GM21786 (cell line): ENCODE measurements around the gene HSPA12B.

Experiments
- ATAC-seq: cut with Tn5 transposase; IDR thresholded peaks from one replicate; pipeline ENCODE4 v1.9.1; 2021; ENCODE audit not compliant: unreplicated experiment

The HSPA12B gene

DNA sequence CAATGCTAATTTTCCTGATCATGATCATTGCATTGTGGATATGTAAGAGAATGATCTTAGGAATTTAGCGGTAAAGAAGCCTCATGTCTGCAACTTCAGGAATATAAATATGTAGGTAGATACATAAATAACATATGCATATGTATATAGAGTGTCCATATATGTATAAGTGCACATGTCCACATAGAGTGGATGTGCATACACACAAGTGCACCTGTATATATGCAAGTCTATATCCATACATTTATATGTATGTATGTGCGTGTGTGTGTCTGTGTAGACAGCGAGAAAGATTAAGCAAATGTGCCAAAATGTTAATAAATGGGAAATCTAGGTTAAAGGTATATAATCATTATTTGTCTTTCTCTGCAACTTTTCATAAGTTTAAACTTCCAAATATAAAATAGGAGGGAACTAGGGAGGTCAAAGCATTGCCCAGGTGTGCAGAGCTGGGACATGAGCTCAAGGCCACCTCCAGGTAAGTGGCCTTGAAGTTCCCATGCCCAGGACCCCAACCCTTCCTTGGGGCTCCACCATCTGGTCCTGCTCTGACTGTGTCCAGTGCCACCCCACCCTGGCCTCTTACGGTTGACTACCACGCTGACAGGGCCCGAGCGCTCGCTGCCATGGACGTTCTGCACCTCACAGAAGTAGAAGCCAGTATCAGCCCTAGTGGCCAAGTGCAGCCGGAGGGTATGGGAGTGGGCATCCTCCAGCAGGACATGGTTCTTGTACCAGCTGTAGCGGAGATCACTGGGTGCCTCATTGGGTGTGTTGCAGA, 29.7 kb upstream of the HSPA12B start:
- no peak for ATAC-seq

- ATAC-seq = no peak
Observed at GRCh38 chr20:3704087-3704486, 28.4 kb upstream of the HSPA12B start.

DNA sequence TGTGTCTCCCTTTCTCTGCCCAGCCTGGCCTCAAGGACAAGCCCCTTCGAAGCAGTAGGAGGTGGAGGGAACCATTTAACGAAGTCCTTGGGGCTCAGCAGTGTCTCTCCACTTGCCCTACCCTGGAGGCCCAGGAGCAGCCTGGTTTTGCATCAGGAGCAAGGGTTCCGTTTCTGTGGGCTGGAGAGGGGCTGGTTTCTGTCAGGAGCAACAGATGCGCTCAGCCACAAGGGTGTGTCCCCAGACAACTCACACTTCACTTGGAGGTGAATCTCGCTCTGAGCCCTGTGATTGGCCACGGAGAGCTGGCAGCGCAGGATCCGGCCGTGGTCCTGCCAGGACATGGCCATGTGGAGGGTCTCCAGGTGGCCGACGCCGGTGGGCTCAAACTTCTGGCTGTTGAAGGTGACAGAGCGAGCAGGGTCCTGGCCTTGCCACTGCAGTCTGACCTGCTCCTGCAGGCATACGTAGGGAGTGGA, 27.0 kb upstream of the HSPA12B start:
- no peak for ATAC-seq

DNA sequence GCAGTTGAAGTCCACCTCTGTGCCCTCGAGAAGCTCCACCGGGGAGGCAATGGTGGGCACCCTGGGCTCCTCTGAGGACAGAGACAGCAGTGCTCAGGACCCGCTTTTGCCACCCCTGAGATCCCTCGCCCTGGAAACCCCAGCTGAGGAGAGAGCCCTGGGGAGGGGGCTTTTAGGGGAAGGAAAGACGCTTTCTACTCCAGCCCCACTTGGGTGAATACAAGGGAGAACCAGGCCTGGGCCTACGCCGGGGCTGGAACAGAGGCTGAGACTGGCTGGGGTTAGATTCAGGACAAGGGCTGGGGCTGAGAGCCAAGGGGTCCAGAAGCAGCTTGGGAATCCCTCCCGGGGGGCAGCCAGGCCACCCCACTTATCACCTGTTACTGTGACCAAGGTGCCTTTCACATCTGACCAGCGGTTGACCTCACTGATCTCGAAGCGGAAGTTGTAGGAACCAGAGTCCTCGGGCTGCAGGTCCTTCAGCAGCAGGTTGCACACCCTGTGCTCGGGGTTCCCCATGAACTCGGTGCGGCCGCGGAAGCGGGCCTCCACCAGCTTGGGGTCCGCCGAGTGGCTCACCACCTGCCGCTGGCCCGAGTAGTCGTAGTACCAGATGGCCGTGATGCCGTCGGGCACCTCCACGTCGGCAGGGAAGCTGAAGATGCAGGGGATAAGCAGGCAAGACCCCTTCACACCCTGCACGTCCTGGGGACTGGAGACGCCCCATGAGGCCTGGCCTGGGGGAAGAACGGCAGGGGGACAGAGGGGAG, 26.3 kb upstream of the HSPA12B start:
- ATAC-seq = no peak

DNA sequence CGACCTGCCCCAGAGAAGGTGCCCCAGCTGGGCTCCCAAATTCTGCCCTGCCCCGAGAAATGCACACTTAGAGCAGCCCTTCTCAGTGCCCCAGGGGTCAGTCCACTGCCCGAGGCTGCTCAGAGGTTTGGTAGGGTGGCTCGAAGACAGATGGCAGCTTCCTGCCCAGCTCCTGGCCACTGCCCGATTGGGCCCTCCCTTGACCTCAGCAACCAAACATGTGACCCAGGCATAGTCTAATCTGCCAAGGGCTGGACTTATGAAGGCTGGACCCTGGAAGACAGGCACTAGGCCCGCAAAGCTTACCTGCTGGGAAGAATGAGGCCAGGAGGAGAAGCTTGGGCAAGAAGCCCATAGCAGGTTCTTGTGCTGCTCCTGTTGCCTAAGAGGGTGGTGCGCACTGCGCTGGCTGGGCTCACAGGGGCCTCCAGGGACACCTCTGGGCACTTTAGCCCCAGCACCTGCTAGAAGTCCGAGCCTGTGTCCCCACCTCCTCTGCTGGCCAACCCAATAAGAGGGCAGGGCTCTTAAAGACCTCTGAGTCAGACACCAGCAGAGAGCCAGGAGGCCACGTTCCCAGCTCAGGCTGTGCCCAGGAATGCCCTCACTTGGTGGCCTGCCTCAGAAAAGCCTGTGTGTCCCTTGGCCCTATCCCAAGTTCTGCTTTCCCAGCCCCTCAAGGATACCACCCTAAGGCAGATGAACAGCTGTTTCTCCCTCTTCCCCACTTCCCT, 25.5 kb upstream of the HSPA12B start:
- ATAC-seq = no peak

- no peak for ATAC-seq
Observed at GRCh38 chr20:3707508-3707899, 25.0 kb upstream of the HSPA12B start.

GRCh38 chr20:3710011-3710466, 22.4 kb upstream of the HSPA12B start:
- ATAC-seq = no peak

DNA sequence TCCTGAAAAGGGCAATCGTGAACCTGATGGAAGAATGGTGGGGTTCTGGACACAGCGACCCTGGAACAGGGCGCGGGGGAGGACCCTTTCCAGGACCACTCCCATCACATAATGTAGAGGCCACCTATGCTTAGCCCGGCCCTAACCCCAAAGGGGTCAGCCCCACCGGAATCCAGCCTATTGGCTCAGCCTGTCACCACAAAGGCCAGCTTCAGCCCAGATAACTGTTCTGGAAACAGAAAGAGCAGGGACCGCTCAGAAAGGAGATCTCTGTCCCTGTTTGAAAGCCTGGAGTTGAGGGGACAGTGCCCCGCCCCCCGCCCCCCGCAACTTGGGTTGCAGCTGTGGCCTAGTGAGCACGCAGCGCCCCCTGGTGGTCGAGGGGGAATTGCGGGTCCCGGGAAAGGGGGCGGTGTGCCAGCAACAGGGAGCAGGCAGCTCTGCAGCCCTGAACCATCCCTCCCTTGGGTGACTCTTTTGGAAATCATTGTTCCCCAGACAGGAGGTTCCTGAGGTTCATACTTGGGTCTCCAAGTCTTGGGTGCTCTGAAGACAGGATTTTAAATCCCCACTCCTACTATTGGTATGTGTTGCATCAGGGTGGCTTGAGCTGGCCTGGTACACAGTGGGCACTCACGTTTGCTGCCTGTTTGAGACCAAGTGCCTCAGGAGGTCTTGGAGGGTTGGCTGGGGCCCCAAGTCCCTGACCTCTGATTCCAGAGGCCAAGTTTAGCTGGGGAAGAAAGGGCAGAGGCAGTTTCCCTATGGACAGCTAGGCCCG, 21.6 kb upstream of the HSPA12B start:
- ATAC-seq = no peak

DNA sequence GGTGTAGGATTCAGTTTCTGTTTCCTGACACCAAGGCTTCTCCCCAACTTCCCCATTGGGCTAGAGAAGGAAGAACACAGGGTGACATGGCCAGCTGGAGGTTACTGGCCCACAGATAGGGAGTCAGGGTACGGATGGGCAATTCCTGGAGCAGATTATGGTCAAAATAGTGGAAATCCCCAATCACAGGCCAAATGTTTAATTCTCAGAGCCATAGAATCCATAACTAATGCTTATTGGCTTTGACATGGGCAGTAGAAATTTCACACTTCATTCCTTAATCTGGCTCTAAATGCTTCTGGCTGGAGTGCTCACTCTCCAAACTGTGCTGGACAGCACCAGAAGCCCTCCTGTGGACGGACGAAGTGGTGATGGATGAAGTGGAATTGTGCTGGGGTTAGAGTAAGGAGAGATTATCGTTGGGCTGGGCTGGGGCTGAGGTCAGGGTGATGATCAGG, 21.0 kb upstream of the HSPA12B start:
- no peak for ATAC-seq

DNA sequence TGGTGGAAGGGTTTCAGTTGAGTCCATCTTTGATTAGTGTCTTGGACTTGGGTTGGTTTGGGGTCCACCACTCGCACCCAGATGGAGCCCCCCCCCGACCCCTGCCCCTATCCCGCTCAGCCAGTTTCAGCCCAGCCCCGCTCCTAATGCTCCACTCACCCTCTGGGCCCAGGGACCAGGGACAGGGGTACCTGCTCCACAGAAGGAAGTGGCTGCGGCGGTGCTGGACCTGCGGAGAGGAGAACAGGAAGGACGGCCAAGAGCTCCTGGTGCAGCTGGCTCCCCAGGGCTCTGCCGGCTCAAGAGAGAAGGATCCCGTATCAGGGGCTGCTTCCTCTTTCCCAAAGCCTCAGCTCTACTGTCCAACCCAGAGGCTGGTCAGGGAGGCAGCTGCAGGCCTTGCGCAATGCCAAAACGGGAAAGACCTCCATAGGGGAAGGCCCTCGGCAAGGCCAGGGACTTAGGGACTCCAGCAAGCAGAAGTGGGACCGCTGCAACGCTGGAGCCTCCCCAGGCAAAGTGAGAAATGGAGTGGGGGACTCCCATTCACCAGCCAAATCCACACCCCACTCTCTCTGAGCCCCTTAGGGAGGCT, 20.1 kb upstream of the HSPA12B start, which contains the start of gene SIGLEC1:
TSS of gene SIGLEC1 (minus strand) at position 322 of the 595 bp plus-strand sequence. CDS start 5,472 bp downstream, outside the sequence.
- ATAC-seq = no peak

DNA sequence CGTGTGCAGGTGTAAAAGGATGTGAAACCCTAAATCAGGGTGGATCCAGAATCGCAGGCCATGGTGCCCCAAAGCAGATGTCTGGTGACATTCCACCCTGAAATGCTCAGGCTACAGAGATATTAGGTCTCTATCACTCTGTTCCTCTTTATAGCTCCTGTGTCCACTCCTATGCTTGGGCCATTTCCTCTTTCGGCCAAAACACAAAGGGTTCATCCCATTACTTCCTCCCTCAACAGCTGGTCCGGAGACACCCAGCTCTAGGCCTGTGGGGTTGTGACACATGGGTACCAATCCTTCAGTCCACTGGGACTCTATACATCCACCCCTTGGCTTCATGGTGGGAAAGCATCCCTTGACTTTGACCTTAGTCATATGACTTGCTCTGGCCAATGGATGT, 18.4 kb upstream of the HSPA12B start:
- no peak for ATAC-seq

- ATAC-seq = no peak
Observed at GRCh38 chr20:3716195-3716834, 16.2 kb upstream of the HSPA12B start.

- ATAC-seq = no peak
Observed at GRCh38 chr20:3719046-3719445, 13.4 kb upstream of the HSPA12B start.

DNA sequence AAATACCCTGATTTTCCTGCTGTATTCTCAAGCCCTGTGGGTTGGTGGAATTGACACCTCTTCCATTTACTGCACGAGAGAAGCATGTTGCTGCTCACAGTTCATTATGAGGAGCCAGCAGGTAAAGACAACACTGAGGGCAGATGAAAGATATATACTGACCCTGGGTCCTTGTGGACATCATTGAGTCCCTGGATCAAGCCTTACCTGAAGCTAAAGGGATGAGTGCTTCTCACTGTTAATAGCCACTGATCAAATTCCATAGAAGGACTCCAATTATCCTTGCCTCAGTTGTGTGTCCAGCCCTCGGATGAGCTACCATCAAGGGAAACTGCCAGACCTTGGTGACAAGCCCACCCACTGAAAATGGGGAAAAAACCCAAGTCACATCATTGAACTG, 12.4 kb upstream of the HSPA12B start:
- no peak for ATAC-seq

GRCh38 chr20:3720626-3721025, 11.9 kb upstream of the HSPA12B start:
- ATAC-seq = no peak

- ATAC-seq = no peak
Observed at GRCh38 chr20:3721912-3722311, 10.6 kb upstream of the HSPA12B start.

- ATAC-seq = no peak
Observed at GRCh38 chr20:3723284-3723683, 9.2 kb upstream of the HSPA12B start.

- ATAC-seq = no peak
Observed at GRCh38 chr20:3724356-3724755, 8.1 kb upstream of the HSPA12B start.

GRCh38 chr20:3727401-3728021, 5.0 kb upstream of the HSPA12B start:
- no peak for ATAC-seq
